Epithelial cell of prostate (primary cell): ENCODE measurements around the gene TRAM2.

Experiments used
- DNase-seq: peaks from one replicate; pipeline ENCODE4 v3.0.0-alpha.2; 2011; ENCODE audit warnings: low read depth, low spot score
- H3K27ac ChIP-seq: fragments of 450-650 bp; 2 replicates; pipeline ENCODE4 v1.5.1; 2017; ENCODE audit warnings: mild to moderate bottlenecking

TRAM2 gene

GRCh38 chr6:52548999-52549398 is 27.9 kb downstream of the TRAM2 start:
- no peak for DNase-seq
- H3K27ac ChIP-seq: no peak overlapping the region

GRCh38 chr6:52548353-52548713 is 28.5 kb downstream of the TRAM2 start:
- DNase-seq: no peak
- no peak overlapping the region for H3K27ac ChIP-seq

DNA sequence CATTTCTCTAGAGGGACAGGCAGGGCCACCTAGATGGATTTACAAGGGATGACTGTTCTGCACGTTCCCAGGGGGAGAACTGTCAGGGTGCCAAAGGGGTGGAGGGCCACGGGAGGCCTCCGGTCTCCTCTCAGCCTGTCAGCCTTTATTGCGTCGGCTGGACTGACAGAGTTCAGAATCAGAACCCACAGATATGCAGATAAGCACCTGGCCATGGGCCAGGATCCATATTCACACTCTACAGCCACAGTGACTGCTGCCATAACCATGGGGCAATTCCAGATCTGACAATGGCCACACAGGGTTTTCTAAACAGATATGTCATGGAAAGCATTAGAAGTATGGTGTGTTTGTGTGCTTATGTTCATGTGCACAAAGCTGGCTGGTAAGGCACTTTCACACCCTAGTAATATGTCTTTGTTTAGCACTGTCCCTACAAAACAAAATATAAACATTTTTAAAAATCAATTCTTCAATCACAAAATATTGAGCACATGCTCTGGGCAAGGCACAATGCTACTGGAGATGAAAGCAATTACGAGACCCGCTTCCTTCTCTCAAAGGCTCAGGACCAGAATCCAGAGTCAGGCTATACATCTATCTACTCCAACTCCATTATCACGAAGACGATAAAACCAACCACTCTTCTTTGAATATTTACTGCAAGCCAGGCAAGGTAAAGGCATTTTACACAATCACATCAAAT is 29.1 kb downstream of the TRAM2 start:
- DNase-seq: no peak
- H3K27ac ChIP-seq: no peak overlapping the region

DNA sequence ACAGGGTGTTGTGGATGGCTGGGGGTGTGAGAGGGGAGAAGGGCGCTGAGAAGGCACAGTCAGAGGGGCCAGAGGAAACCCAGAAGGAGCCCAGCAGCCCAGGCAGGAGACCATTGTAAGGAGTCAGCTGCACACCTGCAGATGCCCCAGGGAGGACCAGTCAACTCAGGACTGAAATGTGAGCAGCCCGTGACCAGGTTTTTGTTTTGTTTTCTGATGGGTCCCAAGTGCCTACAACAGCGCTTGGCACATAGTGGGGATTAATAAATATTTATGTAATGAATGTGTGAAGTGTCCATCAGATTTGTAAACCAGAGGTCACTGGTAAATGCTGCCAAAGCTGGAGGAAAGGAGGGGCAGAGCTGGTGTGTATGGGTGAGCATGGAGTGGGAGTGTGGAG is 30.2 kb downstream of the TRAM2 start:
- H3K27ac ChIP-seq: no peak overlapping the region
- no peak for DNase-seq

DNA sequence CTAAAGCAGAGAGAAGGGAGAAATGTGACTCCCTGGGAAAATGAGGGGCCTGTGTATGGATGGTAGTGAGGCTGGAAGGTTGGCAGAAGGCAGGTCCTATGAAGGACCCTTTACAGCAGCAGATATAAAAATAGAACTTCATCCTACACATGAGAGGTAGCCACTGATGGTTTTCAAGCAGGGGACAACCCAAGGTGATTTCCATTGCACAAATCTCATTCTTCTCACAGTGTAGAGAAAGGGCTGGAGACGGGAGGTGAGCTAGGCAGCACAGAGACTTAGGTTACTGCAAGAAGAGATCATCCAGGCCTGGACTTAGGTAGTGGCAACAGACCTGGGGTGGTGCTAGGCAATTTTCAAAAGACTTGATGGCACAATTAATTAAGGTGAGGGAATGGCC is 30.7 kb downstream of the TRAM2 start:
- no peak for DNase-seq
- no peak overlapping the region for H3K27ac ChIP-seq

- H3K27ac ChIP-seq: no peak overlapping the region
- DNase-seq: no peak
These were observed 31.3 kb downstream of the TRAM2 start for GRCh38 chr6:52545406-52546119.

DNA sequence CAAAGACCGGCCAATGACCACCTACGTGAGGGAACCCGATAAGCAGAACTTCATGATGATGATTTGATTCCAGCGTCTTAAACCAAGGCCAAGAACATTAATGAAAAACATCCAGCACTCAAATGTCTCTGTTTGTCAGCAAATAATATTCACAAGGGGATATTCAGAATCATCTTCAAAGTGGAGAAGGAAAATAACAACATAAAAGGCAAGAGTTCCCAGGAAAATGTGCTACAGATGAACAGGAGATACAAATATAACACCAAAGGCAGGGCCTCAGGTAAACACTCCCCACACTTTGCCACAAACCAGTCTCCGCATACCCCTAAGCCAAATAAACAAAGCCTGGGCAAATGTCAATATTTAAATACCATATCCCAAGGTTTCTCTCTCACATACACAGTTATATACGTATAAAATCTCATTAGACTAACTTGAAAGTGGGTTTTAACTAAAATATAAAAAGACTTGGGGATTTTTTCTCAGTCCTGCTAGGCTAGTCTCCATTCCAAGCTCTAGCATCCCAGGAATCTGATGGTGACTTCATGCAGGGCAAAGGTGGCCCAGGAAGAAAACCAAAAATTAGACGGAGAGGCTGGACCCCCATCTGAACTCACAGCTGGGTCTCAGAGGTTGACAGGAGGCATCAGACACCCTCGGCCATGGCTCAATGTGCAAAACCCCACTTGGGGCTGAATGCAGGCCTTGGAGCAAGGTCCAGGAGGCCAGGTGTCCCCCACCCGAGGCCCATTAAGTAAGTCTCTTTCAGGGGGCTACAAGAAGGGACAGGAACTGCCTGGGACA is 32.1 kb downstream of the TRAM2 start:
- no peak overlapping the region for H3K27ac ChIP-seq
- DNase-seq: no peak

- peak overlapping the region; percentile 53 for H3K27ac ChIP-seq
- no peak for DNase-seq
These were observed 32.9 kb downstream of the TRAM2 start for GRCh38 chr6:52543729-52544601.

GRCh38 chr6:52543262-52543661 is 33.6 kb downstream of the TRAM2 start:
- no peak for DNase-seq
- peak overlapping the region; percentile 53 for H3K27ac ChIP-seq

DNA sequence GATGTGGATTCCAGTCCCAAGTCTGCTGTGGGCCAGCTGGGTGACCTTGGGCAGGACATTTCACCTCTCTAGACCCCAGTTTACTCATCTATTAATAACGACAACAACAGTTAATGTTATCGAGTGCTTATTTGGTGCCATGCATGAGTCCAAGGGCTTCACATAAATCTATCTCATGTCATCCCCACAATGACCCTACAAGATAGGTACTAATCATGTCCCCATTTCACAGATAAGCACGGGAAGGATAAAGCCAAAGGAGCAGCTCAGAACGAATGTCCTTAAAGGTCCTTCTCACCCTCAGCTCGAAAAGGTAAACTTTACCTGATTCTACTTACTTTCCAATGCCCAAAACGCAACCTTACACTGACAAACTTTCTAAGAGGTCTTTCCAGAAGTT is 35.7 kb downstream of the TRAM2 start:
- DNase-seq: no peak
- no peak overlapping the region for H3K27ac ChIP-seq

GRCh38 chr6:52540286-52540902 is 36.5 kb downstream of the TRAM2 start:
- no peak overlapping the region for H3K27ac ChIP-seq
- DNase-seq: no peak

DNA sequence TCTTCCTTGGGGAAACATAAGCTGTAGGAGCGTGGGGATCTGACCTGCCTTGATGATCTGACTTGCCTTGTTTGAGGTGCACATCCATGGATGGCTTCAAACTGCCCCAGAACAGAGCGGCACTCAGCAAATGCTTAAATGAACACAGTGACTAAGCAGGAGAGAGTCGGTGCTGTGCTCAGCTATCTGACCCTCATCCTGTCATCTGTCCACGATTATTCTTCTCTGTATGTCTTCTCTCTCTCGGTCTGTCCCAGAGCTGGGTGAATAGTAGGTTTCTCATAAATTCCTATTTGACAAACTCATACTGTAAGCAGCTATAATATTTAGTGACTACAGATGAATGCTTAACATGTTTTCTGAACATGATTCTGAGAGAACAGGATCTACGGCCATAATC is 37.3 kb downstream of the TRAM2 start:
- DNase-seq: no peak
- H3K27ac ChIP-seq: no peak overlapping the region

- no peak overlapping the region for H3K27ac ChIP-seq
- DNase-seq: no peak
These were observed 37.9 kb downstream of the TRAM2 start for GRCh38 chr6:52538901-52539354.

DNA sequence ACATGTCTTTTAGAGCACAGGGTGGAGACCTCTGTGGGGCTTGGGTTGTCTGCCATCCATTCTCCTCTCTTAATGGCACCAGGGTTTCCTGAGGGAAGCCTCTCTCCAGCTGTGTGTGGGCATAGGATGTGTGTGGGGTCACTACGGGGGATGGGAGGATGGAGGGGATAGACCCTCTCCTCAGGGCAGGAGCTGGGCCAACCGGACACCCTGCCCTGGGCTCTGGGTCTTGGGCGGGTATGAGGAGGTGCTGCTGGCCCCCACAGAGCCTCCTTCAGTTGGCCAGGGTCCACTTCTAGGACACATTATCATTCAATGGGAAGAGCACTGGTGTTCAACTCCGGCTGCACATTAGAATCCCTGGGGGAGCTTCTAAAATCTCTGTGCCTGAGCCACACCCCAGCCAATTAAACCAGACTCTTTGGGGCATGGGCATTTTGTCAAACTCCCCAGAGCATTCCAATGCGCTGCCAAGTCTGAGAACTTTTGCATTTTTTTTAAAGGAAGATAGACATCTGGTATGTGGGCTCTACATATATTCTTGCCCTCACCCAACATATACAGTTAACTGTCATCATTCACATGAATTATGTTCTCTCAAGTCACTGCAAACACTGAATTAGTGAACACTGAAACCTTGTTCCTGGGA is 38.5 kb downstream of the TRAM2 start:
- no peak overlapping the region for H3K27ac ChIP-seq
- DNase-seq: no peak

GRCh38 chr6:52537001-52537753 is 39.7 kb downstream of the TRAM2 start:
- no peak for DNase-seq
- H3K27ac ChIP-seq: peak overlapping the region; percentile 32

DNA sequence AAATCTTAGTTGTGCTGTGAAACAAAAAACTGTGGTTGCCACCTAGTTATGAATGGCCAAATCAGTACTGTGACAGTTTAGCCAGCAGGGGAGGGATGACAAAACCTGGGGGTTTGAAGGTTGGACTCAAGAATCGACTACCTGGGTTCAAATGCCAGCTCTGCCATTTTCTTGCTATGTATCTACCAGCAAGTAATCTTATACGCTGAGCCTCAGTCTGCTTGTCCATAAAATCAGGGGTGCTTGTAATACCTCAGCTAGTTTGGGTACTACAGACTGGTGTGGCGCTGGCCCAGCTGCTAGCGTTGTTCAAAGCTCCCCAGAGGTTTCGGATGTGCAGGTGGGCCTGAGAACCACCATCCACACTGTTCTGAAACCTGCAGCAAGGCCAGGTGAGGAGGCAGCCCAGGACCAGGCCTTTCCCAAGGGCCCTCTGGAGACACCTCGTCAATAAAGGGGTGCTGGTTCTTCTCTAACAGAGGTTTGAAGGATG is 40.4 kb downstream of the TRAM2 start:
- DNase-seq: no peak

DNA sequence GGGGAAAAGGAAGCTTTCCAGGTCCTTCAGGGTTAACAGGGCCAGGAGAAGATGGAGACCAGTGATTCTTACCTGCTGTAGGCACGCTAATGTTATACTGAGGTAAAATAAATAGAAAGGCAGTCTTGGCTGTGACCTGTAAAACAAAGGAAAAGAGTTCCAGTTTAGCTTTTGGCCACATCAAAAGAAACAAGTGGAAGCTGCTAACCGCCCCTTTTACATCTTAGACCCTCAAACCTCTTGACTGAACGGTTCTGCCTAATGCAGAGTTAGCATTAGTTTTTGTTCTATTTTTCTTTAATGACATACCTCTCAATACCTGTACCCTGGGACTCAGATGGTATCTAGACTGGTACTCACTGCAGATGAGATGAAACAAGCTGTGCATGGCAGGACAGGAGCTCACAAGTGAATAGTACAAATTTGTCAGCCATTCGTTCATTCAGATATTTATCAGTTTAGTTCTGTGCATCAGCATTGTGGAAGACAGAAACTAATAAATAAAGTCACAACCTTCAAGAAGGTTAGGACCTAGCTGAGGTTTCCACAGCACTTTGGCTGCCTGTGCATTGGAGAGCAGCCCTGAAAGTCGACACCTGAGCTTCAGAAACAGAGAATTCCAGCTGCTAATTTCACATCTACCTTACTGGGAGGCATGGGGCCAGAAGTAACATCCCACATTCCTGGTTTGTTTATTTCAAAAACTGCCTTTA is 41.0 kb downstream of the TRAM2 start:
- no peak overlapping the region for H3K27ac ChIP-seq
- no peak for DNase-seq

More for the DNA sequence above, 40.4 kb downstream of the TRAM2 start:
- peak overlapping the region; percentile 32 for H3K27ac ChIP-seq

GRCh38 chr6:52534966-52535390 is 41.9 kb downstream of the TRAM2 start:
- no peak for DNase-seq
- no peak overlapping the region for H3K27ac ChIP-seq
